NCI-H1417 (cell line): ENCODE results near the gene KRT6A.
"Not testable (repeated sequence)": the region's sequence is repeated elsewhere in the genome, so short reads cannot be mapped to it uniquely, and the experiment has no call there.

Experiments used
- DNase-seq, 3 experiments: peaks; one replicate each; lab custom pipeline; 2025; lab: John Stamatoyannopoulos, UW

KRT6A gene

GRCh38 chr12:52502877-52503276 is 9.8 kb upstream of the KRT6A start:
- no peak for DNase-seq

- DNase-seq = no peak
Measured at GRCh38 chr12:52501490-52501889, 8.4 kb upstream of the KRT6A start.

DNA sequence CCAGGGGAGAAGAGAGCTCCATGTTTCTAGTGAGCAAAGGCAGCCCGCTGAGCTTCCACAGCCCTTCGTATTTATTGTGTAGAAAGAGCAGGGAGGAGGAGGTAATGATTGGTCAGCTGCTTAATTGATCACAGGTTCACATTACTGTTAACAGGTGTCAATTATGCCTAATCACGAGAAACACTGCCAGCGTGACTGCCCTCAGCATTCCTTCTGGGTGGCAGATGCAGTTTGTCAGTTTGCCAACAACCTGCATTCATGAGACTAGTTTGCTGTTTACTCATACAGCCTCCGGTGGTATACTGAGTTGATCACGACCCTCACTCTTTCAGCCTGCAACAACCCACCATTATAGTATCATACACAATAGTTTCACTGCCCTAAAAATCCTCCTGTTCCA is 7.5 kb upstream of the KRT6A start:
- DNase-seq = peak in 1 of 3 experiments; percentile 50

DNA sequence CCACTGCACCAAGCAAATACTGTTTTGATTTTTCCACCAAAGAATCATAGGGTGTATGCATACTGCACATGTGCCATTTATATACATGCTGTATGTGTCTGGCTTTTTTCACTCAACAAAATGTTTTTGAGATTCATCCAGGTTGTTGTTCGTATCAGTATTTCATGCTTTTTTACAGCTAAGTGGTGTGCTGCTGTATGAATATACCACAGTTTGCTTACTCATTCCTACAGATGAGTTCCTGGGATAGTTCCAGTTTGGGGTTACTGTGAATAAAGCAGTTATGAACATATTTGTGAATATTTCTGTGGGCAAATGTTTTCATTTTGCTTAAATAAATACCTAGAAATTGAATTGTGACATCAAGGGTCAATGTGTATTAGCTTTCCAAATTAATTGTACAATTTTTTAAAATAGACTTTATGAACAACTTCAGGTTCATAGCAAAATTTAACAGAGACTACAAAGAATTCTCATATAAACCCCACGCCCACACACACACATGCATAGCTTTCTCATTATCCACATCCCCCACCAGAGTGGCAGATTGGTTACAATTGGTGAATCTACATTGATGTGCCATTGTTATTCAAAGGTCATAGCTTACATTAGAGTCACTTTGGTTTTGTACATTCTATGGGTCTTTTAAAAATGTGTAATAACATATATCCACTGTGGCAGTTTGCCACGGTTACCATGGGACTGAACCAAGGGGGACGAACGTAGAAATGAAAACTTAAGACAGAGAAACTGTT is 6.9 kb upstream of the KRT6A start:
- DNase-seq = no peak

DNA sequence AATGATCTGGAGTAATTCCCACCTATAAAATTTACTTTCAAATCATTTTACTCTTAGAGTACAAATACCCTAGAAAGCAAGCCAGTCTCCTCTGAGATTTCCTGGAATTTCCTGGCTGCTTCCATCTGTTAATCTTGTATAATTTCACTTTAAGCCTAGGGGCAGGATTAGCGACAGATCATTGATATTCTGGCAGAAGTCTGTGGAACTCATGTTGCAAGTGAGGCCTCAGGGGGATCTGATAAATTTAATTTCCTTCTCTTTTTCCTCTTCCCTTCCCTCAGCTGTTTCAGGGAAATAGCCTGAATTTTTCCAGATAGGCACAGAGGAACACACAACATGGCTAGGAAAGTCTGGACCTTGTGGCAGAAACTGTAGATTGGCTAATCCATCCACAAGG is 5.9 kb upstream of the KRT6A start:
- no peak for DNase-seq

GRCh38 chr12:52497975-52498374 is 4.9 kb upstream of the KRT6A start:
- DNase-seq = no peak

DNA sequence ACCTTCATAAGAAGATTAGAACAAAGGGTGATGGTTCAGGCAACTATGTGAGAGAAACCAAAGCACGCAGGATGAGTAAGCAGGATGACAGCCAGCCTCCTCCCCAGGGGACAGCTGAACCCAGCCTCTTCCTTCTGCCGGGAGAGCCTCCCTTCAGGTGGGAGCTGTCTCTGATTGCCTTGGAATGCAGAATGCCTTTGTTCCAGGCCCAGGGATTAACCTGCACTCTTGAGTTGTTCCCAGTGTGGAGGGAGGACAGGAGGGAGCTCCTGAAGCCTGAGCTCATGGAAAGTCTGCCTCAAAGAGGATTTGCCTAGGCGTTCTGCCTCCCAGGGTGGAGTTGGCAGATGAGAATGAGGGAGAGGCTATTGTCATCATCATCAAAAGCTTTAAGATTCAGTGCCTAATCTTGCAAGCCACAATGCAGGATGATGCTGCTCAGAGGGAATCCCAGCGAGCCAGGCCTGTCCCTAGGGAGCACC is 3.6 kb upstream of the KRT6A start:
- peak in 1 of 3 experiments; percentile 41 for DNase-seq

- peak in 2 of 3 experiments; percentile 50 to 74 for DNase-seq
Measured at GRCh38 chr12:52496054-52496453, 3.0 kb upstream of the KRT6A start.

DNA sequence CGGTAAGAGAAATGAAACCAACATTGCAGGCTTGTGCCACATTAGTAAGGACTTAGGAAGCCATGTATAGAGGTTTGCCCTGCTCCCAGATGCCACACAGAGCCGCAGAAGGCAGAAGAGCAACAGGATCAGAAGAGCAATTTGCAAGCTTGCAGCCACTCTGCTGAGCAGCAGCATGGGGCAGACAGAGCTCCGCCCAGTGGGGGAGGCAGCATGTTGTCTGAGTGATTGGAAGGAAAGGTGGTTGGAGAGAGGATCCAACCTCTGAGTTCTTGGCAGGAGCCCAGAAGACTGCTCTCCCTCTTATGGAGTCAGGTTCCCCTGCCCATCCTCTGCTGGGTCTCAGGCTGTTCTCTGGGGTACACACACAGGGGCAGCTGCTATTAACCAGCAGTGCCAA is 2.3 kb upstream of the KRT6A start:
- DNase-seq = peak; percentile 68 to 90 (median 84)

DNA sequence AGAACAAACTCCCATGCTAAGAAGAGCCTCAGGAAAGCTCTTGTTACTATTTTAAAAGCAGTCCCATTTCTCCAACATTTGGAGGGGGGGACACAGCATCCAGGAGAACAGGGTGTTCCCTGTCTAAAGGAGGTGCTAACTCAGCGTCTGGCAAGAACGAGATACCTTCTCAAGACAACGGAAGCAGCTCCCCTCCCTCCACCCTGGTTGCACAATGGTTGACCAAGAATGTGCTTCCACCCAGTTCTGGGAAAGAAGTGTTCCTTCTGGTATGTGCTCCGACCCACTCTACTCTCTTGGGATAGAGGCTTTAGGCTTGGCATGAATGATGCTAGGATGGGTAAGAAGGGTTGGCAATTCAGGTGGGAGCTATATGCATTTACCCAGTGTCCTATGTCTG is 1.5 kb upstream of the KRT6A start:
- DNase-seq = no peak

DNA sequence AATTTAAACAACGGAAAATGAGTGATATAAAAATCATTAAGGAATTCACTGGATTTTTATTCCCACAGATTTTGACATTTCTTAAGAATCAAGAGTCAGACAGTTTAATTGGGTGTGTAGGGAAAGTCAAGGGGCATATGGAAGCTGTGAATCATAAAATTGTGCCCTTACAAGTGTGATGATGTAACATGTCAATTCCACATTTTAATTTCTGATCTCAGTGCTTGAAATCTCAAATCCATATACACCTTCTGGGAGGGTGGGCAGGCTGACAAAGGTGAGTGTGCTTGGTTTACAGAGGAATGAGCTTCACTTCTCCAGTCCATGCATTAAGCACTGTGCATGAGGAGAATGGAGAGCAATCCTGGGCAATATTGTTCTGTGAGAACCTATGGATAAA is 1.0 kb upstream of the KRT6A start:
- no peak for DNase-seq

DNA sequence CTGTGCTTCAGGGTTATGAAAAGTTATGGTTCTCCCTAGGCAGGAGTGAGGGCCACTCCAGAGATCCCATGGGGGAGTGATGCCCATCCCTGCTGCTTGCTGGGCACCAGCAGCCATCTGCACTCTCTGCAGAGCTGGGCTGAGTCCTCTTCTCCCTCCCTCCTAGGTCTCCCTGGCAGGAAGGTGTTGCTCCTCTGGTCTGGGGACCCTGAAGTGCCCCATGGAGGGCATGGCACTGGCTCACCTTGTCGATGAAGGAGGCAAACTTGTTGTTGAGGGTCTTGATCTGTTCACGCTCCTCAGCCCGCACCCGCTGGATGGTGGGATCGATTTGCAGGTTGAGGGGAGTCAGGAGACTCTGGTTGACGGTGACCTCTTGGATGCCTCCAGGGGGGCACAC is 652 bp downstream of the KRT6A start:
- not testable (repeated sequence) for DNase-seq

GRCh38 chr12:52491495-52491894 is 1.6 kb downstream of the KRT6A start:
- not testable (repeated sequence) for DNase-seq

- DNase-seq = no peak
Measured at GRCh38 chr12:52488736-52489135, 4.3 kb downstream of the KRT6A start.

DNA sequence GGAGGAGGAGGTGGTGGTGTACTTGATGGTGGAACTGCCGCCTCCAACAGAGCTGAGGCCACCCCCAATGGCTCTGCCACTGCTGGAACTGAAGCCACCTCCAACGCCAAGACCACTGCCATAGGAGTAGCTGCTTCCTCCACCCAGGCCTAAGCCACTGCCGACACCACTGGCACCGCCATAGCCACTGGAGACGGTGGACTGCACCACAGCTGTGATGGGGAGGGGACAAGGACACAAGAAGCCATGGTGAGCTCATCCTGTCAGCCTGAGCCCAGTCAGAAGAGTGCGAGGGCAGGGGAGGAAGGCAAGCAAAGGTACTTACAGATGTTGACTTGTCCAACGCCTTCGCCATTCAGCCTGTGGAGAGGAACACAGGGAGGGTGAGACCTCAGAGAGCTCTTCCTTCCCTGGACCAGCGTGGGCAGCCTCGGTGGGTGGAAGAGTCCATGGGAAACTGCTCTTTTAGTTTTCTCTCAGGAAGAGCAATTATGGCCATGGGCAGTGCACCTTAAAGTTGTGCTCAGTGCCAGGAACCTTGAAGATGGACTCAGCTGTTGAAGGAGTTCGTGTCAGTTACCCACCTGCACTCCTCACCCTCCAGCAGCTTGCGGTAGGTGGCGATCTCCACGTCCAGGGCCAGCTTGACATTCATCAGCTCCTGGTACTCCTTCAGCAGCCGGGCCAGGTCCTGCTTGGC is 5.2 kb downstream of the KRT6A start:
- DNase-seq = not testable (repeated sequence)

DNA sequence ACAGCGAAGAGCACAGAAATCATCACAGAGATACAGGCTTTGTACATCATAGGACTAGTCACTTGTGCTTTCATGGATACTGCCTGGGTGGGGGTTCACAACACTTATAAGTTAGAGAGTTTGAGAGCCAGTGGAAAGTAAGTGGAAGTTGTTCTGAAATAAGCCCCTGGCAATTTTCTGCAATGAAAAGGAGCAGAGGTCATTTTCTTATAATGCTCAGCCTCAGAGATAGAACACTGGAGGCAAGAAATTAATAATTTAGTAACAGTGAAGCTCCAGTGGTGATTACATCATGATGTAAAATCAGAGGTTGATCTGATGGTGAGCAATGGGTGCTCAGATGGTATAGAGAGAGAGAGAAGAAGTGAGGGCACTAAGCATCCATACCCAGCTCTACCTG is 5.8 kb downstream of the KRT6A start:
- DNase-seq = no peak

DNA sequence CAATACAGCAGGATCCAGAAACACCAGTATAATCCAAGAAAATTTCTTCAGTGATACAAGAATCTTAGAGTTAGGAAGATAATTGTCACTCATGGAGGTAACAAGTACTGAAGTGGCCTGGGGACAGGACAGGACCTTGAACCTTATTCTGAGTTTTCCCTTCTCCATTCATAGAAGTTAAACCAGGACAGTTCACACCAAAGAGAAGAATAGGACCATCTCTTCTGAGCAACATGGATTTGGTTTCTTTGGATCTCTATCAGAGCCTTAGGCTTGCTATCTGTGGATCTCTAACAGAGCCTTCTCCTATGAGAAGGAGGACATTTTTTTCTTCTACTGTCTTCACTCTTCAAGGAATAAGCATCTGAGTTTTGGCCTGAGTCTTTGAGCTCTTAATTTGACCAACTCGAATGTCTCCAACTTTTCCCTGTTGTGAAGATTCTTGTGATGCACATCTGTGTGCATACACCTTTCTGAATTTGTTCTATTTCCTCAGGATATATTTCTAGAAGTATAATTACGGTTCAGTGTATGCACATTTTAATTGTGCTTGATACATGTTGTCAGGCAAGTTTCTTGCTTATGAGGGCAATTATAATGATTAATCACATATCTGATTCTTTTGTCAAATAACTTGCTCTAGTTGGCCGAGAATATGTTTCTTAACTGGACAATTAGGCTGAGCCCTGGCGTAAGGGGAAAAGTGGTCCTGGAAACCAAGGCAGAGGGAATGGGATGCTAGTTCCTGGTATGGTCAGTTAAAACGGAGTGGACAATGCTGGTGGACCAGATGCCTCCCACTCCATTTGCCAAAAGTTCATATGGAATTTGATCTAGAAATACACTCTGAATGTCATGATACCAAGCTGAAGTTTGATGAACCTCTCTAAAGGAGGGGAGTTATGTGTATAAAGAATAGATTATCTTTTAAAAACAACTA is 6.6 kb downstream of the KRT6A start:
- peak in 2 of 3 experiments; percentile 5 to 23 for DNase-seq

GRCh38 chr12:52480073-52480472 is 13.0 kb downstream of the KRT6A start:
- DNase-seq = no peak

GRCh38 chr12:52477651-52478050 is 15.4 kb downstream of the KRT6A start:
- no peak for DNase-seq

DNA sequence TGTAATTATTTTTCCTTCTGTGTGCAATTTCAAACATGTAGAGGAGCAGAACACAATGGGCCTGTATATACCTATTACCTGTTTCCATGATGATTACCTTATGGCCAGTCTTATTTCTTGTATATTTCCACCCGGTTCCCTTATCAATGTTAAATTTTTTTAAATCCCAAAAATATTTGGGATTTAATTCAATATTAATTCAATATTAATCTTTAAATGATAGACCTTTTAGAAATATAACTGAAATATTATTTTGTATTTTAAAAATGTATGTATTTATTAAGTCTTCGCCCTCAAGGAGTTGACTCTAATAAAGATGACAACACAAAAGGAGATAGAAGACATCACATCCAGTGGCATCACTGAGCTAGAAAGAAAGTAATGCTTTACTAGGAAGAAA is 18.8 kb downstream of the KRT6A start:
- DNase-seq = no peak

- DNase-seq = no peak
Measured at GRCh38 chr12:52473768-52474167, 19.3 kb downstream of the KRT6A start, which contains the start of gene KRT6C. Gene KRT6C (minus strand): TSS chr12:52473805. CDS start chr12:52473737, 68 bp downstream.

- no peak for DNase-seq
Measured at GRCh38 chr12:52469853-52470252, 23.2 kb downstream of the KRT6A start.
